ENCODE data around the gene STX5.

Gene STX5

DNA sequence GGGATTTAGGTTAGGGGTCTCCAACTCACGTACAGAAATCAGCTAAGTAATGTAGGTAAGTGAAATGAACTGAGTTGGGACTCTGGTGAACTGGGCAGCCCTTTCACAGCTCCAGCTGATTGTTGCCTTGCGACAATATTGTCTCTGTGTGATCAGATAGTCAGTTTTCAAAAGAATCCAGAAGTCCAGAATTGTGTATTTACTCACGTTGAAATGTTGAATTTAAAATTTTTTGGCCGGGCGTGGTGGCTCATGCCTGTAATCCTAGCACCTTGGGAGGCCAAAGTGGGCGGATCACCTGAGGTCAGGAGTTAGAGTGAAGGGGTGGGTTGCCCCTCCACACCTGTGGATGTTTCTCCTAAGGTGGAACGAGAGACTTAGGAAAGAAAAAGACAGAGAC is 26.4 kb upstream of the STX5 start:
- no peak for DNase-seq (ENCODE audit: low read depth)
- peak overlapping the region; percentile 91 for H3K4me3 ChIP-seq (ENCODE audit: low read depth, low read length)
- TF ChIP-seq, protein P1, sequence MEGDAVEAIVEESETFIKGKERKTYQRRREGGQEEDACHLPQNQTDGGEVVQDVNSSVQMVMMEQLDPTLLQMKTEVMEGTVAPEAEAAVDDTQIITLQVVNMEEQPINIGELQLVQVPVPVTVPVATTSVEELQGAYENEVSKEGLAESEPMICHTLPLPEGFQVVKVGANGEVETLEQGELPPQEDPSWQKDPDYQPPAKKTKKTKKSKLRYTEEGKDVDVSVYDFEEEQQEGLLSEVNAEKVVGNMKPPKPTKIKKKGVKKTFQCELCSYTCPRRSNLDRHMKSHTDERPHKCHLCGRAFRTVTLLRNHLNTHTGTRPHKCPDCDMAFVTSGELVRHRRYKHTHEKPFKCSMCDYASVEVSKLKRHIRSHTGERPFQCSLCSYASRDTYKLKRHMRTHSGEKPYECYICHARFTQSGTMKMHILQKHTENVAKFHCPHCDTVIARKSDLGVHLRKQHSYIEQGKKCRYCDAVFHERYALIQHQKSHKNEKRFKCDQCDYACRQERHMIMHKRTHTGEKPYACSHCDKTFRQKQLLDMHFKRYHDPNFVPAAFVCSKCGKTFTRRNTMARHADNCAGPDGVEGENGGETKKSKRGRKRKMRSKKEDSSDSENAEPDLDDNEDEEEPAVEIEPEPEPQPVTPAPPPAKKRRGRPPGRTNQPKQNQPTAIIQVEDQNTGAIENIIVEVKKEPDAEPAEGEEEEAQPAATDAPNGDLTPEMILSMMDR (IDR thresholded peaks at IDR 0.05; ENCODE audit: control insufficient read depth, extremely low read depth, insufficient read depth) = no peak

DNA sequence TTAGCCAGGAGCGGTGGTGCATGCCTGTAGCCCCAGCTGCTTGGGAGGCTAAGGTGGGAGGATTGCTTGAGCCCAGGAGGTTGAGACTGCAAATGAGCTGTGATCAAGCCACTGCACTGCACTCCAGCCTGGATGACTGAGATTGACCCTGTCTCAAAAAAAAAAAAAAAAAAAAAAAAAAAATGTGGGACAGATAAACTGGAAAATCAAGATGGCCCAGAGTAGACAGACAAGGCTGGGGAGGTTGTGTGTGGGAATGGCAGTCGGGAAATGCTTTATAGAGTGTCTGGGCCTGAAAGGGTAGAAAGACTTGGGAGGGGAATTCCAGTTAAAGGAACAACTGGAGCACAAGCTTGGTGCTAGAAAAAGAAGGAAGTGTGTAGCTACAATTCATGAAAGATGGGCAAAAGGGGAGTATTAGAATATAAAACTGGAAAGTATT is 25.7 kb upstream of the STX5 start:
- peak overlapping the region; percentile 91 for H3K4me3 ChIP-seq (ENCODE audit: low read depth, low read length)
- TF ChIP-seq, protein P1 (IDR thresholded peaks at IDR 0.05; ENCODE audit: control insufficient read depth, extremely low read depth, insufficient read depth) = no peak
- no peak for DNase-seq (ENCODE audit: low read depth)

DNA sequence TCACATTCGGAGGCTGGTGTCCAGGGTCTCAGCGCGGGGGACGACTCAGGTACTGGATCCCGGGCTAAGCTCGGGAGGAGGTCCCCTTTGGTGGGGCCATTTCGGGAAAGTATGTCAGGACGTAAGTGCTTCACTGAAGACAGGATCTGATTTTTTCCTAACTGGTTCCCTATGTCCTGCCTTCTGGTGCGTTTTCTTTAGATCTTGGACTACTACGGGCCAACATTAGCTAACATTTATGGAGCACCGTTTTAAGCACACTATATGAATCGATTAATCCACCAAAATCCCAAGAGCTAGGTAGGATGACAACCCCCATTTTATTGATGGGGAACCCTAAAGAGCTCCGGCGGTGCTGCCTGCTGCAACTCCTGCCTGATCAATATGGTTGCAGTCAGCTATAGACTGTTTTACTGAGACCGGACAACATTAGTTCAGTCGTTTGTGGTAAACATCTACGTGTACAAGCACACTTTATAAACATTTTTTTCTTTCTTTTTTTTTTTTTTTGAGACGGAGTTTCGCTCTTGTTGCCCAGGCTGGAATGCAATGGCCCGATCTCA is 24.6 kb upstream of the STX5 start:
- TF ChIP-seq, protein P1 (IDR thresholded peaks at IDR 0.05; ENCODE audit: control insufficient read depth, extremely low read depth, insufficient read depth) = no peak
- peak overlapping the region; percentile 91 for H3K4me3 ChIP-seq (ENCODE audit: low read depth, low read length)
- DNase-seq (ENCODE audit: low read depth) = no peak

DNA sequence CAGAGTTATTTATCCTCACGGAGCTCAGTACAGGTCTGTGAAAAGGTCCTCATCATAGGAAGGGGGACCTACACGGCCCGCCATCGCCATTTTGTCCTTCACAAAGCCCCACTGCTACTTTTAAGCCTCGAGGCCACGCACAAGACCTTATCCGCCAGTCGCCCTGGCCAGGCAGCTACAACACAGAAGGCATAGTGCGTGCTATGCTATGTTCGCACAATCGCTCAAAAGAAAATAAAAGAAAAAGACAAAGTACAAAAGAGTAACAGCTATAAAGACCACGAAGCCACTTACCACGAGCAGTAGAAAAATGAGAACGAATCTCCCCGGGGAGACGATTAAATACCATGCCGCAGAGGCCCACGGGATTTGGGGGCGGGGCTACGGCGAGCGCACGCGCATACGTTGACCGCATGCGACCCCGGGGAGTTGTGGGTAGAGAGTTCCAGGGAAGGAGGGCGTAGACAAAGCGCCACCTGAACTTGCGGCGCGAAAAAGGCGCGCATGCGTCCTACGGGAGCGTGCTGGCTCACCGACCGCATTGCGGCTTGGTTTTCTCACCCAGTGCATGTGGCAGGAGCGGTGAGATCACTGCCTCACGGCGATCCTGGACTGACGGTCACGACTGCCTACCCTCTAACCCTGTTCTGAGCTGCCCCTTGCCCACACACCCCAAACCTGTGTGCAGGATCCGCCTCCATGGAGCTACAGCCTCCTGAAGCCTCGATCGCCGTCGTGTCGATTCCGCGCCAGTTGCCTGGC is 23.9 kb upstream of the STX5 start:
- DNase-seq (ENCODE audit: low read depth) = peak; percentile 95
- H3K4me3 ChIP-seq (ENCODE audit: low read depth, low read length) = peak overlapping the region; percentile 91
- TF ChIP-seq, protein P1 (IDR thresholded peaks at IDR 0.05; ENCODE audit: control insufficient read depth, extremely low read depth, insufficient read depth) = no peak

DNA sequence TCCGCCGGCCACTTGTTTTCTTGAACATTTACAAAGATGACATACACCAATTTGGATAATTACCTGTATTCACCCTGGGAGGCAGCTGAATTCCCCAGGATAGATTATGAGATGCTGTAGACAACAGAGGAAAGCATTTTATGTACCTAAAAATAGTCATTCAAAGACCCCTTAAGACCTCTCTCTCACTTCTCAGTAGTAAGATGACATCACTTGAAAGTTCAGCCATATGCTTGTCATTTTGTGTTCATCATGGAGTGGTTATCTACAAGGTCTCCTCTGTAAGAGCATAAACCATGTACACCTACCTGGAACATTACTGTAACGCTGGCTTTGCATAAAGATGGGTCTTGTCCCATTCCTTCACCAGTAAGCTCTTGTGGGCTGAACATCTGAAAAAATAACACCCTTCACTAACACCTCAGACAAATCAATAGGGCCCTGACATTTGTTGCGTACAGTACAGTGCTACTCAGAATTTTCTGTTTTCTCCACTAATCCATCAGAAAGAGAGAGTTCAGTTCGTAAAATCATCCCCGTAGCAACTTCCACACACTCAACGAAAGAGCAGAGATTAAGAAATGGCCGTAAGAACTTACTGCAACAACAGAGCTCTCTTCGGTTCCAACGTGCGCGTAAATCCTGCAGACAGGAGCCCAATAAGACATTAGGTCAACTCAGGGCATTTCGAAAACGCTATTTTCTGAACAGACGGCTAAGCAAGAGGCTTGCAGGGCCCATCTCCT is 23.1 kb upstream of the STX5 start:
- no peak for DNase-seq (ENCODE audit: low read depth)
- peak overlapping the region; percentile 91 for H3K4me3 ChIP-seq (ENCODE audit: low read depth, low read length)
- TF ChIP-seq, protein P1 (IDR thresholded peaks at IDR 0.05; ENCODE audit: control insufficient read depth, extremely low read depth, insufficient read depth) = no peak

DNA sequence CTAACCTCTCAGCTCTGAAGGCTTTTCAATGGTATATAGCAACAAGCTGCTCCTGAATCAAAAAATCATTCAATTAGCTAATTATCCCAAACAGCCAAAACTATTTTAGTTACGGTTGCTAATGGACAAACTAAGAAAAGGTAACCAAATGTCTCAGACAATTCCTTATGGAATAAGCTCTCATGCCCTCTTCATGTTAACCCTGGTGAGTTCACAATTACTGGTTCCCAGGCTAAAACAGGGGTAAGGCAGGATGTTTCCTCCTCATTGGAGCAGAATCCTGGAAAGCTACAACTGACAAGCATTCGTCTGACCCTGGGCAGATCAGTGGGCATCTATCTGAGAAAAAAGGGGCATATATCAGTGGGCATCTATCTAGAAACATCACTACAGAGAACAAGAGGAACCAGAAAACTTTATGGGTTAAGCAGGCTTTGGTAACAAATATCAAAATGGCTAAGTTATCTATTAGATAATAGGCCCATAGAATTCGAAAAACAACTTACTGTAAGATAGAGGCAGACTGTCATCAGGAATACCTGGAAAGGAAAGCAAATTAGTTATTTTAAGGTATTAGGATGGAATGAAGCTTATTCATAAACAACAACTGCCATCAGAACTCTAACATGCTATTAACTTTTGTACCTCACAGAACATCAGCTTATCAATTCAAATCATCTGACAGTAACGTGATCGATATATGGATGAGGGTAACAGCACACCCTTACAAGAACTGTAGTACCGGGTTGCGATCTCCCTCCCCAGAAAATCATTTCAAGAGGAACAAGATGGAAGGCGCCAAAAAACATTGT is 22.4 kb upstream of the STX5 start:
- DNase-seq (ENCODE audit: low read depth) = no peak
- H3K4me3 ChIP-seq (ENCODE audit: low read depth, low read length) = peak overlapping the region; percentile 91
- TF ChIP-seq, protein P1 (IDR thresholded peaks at IDR 0.05; ENCODE audit: control insufficient read depth, extremely low read depth, insufficient read depth) = no peak
